Skeletal muscle tissue (tissue), 4 donors: Measurements from ENCODE around the gene EXD2. TPM values are rescaled to one million over a fixed set of nuclear protein-coding genes. Genes with fewer than 3 reads are reported as not detected.
"Not testable (repeated sequence)": the region's sequence is repeated elsewhere in the genome, so short reads cannot be mapped to it uniquely, and the experiment has no call there.

Experiments
- H3K27ac ChIP-seq: one replicate; pipeline ENCODE4 v1.7.0; 2013; ENCODE audit warnings: mild to moderate bottlenecking, low read depth, low read length, inconsistent platforms
- H3K27me3 ChIP-seq, 3 donors: one replicate each; pipeline ENCODE4 v1.7.0; 2013; ENCODE audit warnings: low read length in 3 of 3; ENCODE audit not compliant: control insufficient read depth in 3 of 3, insufficient read depth in 3 of 3
- H3K36me3 ChIP-seq, 3 donors: one replicate each; pipeline ENCODE4 v1.7.0; 2013; ENCODE audit warnings: low read length in 3 of 3; ENCODE audit not compliant: control insufficient read depth in 3 of 3, insufficient read depth in 3 of 3
- H3K4me1 ChIP-seq, 3 donors: one replicate each; pipeline ENCODE4 v1.7.0; 2013; ENCODE audit warnings: low read length in 3 of 3, mild to moderate bottlenecking in 3 of 3; ENCODE audit not compliant: control insufficient read depth in 3 of 3, insufficient read depth in 3 of 3
- H3K4me3 ChIP-seq, 3 donors: one replicate each; pipeline ENCODE4 v1.7.0; 2013; ENCODE audit warnings: low read length in 3 of 3
- H3K9ac ChIP-seq, 3 donors: one replicate each; pipeline ENCODE4 v1.7.0; 2013; ENCODE audit warnings: low read length in 3 of 3, mild to moderate bottlenecking in 3 of 3, moderate library complexity in 2 of 3, low read depth in 1 of 3
- H3K9me3 ChIP-seq, 3 donors: one replicate each; pipeline ENCODE4 v1.7.0; 2013; ENCODE audit warnings: low read length in 3 of 3; ENCODE audit not compliant: control insufficient read depth in 3 of 3
- total RNA-seq: library from RNA; depleted of rRNA; stranded (reverse); fragments of >200 nt; gene quantifications from one replicate; pipeline ENCODE4 v1.2.3, GENCODE V29; 2014
- donor health status: Osteomylitis.

The EXD2 gene
- total RNA-seq, 1 donor from 2014 or later, result 9.9 TPM

- H3K27ac ChIP-seq, result peak overlapping the region; percentile 90
- H3K9me3 ChIP-seq, result no peaks in the 10 kb centered on the region
- H3K9ac ChIP-seq, result peak overlapping the region; percentile 86 to 98 (median 87)
- H3K4me1 ChIP-seq, result peaks cover 7 to 20% (median 17%) of the 10 kb centered on the region in 3 donors
- peaks cover 0 to 4% (median 2%) of the 10 kb centered on the region in 3 donors for H3K36me3 ChIP-seq
- H3K27me3 ChIP-seq, result no peaks in the 10 kb centered on the region
- peak overlapping the region; percentile 84 to 91 (median 86) for H3K4me3 ChIP-seq
These were observed 37.4 kb upstream of the EXD2 start for GRCh38 chr14:69153873-69154270.

GRCh38 chr14:69154779-69155178, 36.5 kb upstream of the EXD2 start:
- no peak overlapping the region for H3K9ac ChIP-seq
- H3K4me3 ChIP-seq, result no peak overlapping the region
- no peaks in the 10 kb centered on the region for H3K27me3 ChIP-seq
- no peak overlapping the region for H3K27ac ChIP-seq
- H3K4me1 ChIP-seq, result peaks cover 7 to 20% (median 17%) of the 10 kb centered on the region in 3 donors
- no peaks in the 10 kb centered on the region for H3K36me3 ChIP-seq
- no peaks in the 10 kb centered on the region for H3K9me3 ChIP-seq

GRCh38 chr14:69156224-69156623, 35.1 kb upstream of the EXD2 start:
- Histone ChIP-seq H3K4me3 (no peak overlapping the region), H3K27ac (no peak overlapping the region), H3K9me3 (no peaks in the 10 kb centered on the region), H3K27me3 (no peaks in the 10 kb centered on the region), H3K9ac (no peak overlapping the region), H3K36me3 (no peaks in the 10 kb centered on the region), H3K4me1 (peaks cover 4 to 8% (median 7%) of the 10 kb centered on the region in 3 donors)

- Histone ChIP-seq H3K36me3 (no peaks in the 10 kb centered on the region), H3K4me3 (no peak overlapping the region), H3K27me3 (no peaks in the 10 kb centered on the region), H3K4me1 (no peaks in the 10 kb centered on the region), H3K27ac (no peak overlapping the region), H3K9me3 (no peaks in the 10 kb centered on the region), H3K9ac (no peak overlapping the region)
These were observed 29.7 kb upstream of the EXD2 start for GRCh38 chr14:69161590-69161989.

GRCh38 chr14:69165787-69166186, 25.5 kb upstream of the EXD2 start:
- not testable (repeated sequence) for H3K9me3 ChIP-seq, H3K4me3 ChIP-seq, H3K27ac ChIP-seq, H3K4me1 ChIP-seq, H3K36me3 ChIP-seq, H3K27me3 ChIP-seq, H3K9ac ChIP-seq

DNA sequence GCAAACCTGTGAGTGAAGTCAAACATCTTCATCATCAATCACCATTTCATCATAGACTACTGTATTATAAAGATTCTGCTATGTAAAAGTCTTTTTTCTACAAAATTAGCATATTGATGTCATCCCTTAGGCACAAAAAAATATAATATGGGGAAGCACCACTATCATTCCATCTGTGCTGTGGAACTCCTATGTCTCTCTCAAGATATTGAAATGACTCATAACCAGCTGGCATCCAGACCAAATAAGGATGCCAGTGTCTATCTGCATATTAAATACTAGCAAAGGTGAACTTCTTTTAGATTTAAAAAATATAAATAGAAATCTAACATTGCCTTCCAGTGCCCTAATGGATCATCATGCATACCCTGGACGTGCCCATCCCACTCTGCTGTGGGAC, 20.5 kb upstream of the EXD2 start:
- no peak overlapping the region for H3K4me3 ChIP-seq
- H3K4me1 ChIP-seq, result no peaks in the 10 kb centered on the region
- no peaks in the 10 kb centered on the region for H3K9me3 ChIP-seq
- no peak overlapping the region for H3K27ac ChIP-seq
- no peaks in the 10 kb centered on the region for H3K36me3 ChIP-seq
- H3K9ac ChIP-seq, result no peak overlapping the region
- no peaks in the 10 kb centered on the region for H3K27me3 ChIP-seq

- no peaks in the 10 kb centered on the region for H3K9me3 ChIP-seq
- no peak overlapping the region for H3K4me3 ChIP-seq
- H3K36me3 ChIP-seq, result no peaks in the 10 kb centered on the region
- H3K27me3 ChIP-seq, result no peaks in the 10 kb centered on the region
- H3K27ac ChIP-seq, result no peak overlapping the region
- no peaks in the 10 kb centered on the region for H3K4me1 ChIP-seq
- H3K9ac ChIP-seq, result no peak overlapping the region
These were observed 19.7 kb upstream of the EXD2 start for GRCh38 chr14:69171569-69171968.

DNA sequence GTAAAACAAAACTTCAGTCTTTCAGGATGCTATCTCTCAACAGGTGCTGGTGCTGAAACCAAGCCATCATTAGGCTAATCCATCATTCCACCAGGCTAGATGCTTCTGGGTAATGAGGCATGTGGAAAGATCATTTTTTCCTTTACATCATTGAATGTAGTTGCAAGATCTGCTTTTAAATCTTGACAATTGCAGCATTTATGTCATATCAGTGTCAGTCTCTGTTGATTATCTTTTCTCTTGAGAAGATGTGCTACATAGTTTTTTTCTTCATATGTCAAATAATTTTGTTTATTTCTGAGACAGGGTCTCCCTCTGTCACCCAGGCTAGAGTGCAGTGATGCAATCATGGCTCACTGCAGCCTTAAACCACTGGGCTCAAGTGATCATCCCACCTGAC, 16.2 kb upstream of the EXD2 start:
- Histone ChIP-seq H3K9me3 (no peaks in the 10 kb centered on the region), H3K4me3 (no peak overlapping the region), H3K27ac (no peak overlapping the region), H3K27me3 (no peaks in the 10 kb centered on the region), H3K9ac (no peak overlapping the region), H3K4me1 (no peaks in the 10 kb centered on the region), H3K36me3 (no peaks in the 10 kb centered on the region)

DNA sequence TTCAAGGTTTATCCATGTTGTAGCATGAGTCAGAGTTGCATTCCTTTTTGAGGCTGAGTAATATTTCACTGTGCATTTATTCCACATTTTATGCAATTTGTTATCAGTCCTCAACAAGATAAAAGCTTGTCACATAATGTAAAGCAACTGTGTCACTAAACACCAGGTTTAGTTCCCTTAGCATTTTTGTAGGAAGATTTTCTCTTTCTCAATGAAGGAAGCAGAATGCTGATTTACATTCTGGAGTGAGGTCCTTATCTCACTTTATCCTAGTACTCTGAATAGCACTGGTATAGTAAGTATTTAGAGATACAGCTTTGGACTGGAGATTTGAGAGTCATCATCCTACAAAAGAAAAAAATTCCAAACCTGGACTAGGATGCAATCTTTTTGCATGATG, 9.8 kb upstream of the EXD2 start:
- H3K27me3 ChIP-seq, result no peaks in the 10 kb centered on the region
- no peak overlapping the region for H3K4me3 ChIP-seq
- no peaks in the 10 kb centered on the region for H3K4me1 ChIP-seq
- no peaks in the 10 kb centered on the region for H3K36me3 ChIP-seq
- H3K9me3 ChIP-seq, result no peaks in the 10 kb centered on the region
- no peak overlapping the region for H3K9ac ChIP-seq
- no peak overlapping the region for H3K27ac ChIP-seq

GRCh38 chr14:69182580-69182979, 8.7 kb upstream of the EXD2 start:
- H3K27me3 ChIP-seq, H3K27ac ChIP-seq, H3K4me1 ChIP-seq, H3K9me3 ChIP-seq, H3K36me3 ChIP-seq, H3K4me3 ChIP-seq, H3K9ac ChIP-seq: not testable (repeated sequence)

DNA sequence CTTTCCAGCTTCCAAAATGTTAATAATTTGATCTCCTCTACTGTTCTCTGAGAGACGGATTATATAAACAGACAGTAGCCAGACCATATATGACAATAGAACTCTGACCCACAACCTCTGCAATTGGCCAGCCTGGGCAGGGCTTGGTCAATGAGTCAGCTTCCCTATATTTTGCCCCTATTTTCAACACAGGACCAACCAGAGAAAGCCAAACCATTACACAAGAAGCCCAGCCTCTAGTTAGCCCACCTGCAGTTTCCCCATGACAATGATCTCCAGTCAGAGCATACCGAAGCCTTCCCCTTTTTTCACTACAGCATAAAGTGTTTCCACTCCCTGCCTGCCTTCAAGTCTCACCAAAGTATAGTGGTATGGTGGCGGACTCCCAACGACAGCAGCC, 7.6 kb upstream of the EXD2 start:
- H3K27me3 ChIP-seq, result no peaks in the 10 kb centered on the region
- no peak overlapping the region for H3K27ac ChIP-seq
- H3K36me3 ChIP-seq, result no peaks in the 10 kb centered on the region
- H3K4me3 ChIP-seq, result no peak overlapping the region
- no peaks in the 10 kb centered on the region for H3K4me1 ChIP-seq
- H3K9me3 ChIP-seq, result no peaks in the 10 kb centered on the region
- no peak overlapping the region for H3K9ac ChIP-seq
